Measurements from ENCODE around the gene SLC27A5. TPM values are rescaled to one million over a fixed set of nuclear protein-coding genes. Genes with fewer than 3 reads are reported as not detected.

Gene SLC27A5
- total and polyA plus RNA-seq, 2 of the 4 experiments (the other 2 are of a cell fraction) = 7.7 to 11.2 TPM

- Histone ChIP-seq H4K91ac (ENCODE audit: insufficient read depth, low read depth, low read length) (no peak overlapping the region), H4K8ac (ENCODE audit: low read depth in 2 of 2, low read length in 2 of 2) (no peak overlapping the region), H2BK5ac (ENCODE audit: low read depth, low read length, poor library complexity, severe bottlenecking) (no peak overlapping the region), H2AFZ (replicated peaks; ENCODE audit: low read length, poor library complexity) (no peak overlapping the region), H3K36me3 (ENCODE audit: control insufficient read depth, insufficient read depth, low read length) (peaks cover 18% of the 10 kb centered on the region), H4K5ac (ENCODE audit: low read depth, low read length) (no peak overlapping the region), H3K4ac (ENCODE audit: low read depth, low read length) (no peak overlapping the region), H3K4me3 (ENCODE audit: insufficient read depth, low read depth, low read length) (no peak overlapping the region), H3K4me2 (ENCODE audit: low read depth, low read length) (no peak overlapping the region), H2AK9ac (replicated peaks; ENCODE audit: low read depth, low read length, poor library complexity) (peak overlapping the region; percentile 5), H4K20me1 (ENCODE audit: insufficient read depth, low read length) (peaks cover 26% of the 10 kb centered on the region), H3K27ac (ENCODE audit: insufficient read depth, low read length) (no peak overlapping the region), H3K9me1 (ENCODE audit: insufficient read depth, low read length) (peaks cover 8% of the 10 kb centered on the region), H3K9me3 (ENCODE audit: control insufficient read depth, insufficient read depth, low read length) (no peaks in the 10 kb centered on the region), H3K23ac (ENCODE audit: low read depth, low read length) (no peak overlapping the region), H2BK20ac (ENCODE audit: low read depth, low read length) (no peak overlapping the region), H3K14ac (replicated peaks; ENCODE audit: low read depth, low read length) (no peak overlapping the region), H2AK5ac (ENCODE audit: low read depth, low read length) (no peak overlapping the region), H3K79me1 (ENCODE audit: low read depth in 1 of 2, low read length in 2 of 2) (peaks cover 4 to 63% of the 10 kb centered on the region in 2 experiments; a peak in 3 of 4 replicates), H2BK15ac (ENCODE audit: low read depth, low read length) (no peak overlapping the region), H3K9ac (ENCODE audit: low read depth, low read length) (no peak overlapping the region), H3K4me1 (ENCODE audit: control insufficient read depth, insufficient read depth, low read length) (peaks cover 6% of the 10 kb centered on the region), H2BK120ac (ENCODE audit: low read depth, low read length) (no peak overlapping the region), H3K56ac (ENCODE audit: extremely low read depth, insufficient read depth, low read length) (no peak overlapping the region), H3K27me3 (ENCODE audit: control insufficient read depth, insufficient read depth, low read length) (no peaks in the 10 kb centered on the region), H3K18ac (ENCODE audit: low read depth, low read length) (no peak overlapping the region)
- intact Hi-C loops (cut with micrococcal nuclease) (loop anchor here (5.0 kb wide), 1 partner anchor 208 kb away; the partner anchor contains the start of gene ERVK3-1), in situ Hi-C loops (cut with MboI; ENCODE audit: low sequenced_read_pairs) (no loop called here), dilution Hi-C loops (cut with HindIII; ENCODE audit: low sequenced_read_pairs, unreplicated experiment) (no loop called here)
- TF ChIP-seq FOS (IDR thresholded peaks at IDR 0.05; ENCODE audit: low read depth, low read length) (no peak), MXI1 (IDR thresholded peaks at IDR 0.05; ENCODE audit: borderline replicate concordance, low read depth, low read length) (no peak), MAZ (IDR thresholded peaks at IDR 0.05; ENCODE audit: borderline replicate concordance, low read depth, low read length) (no peak), SMC3 (IDR thresholded peaks at IDR 0.05; ENCODE audit: low read depth, low read length) (no peak), CHD1 (IDR thresholded peaks at IDR 0.05; ENCODE audit: low read depth, low read length) (no peak)
- ChIA-PET POLR2A (ENCODE audit: unreplicated experiment) (no interaction called here), CTCF (no interaction called here)
- WGBS, 2 experiments (ENCODE audit: extremely low coverage in 2 of 2, insufficient read length in 1 of 2) = no CpG with 5 or more reads among the region's 2 CpGs
- no TSS peak for BruUV-seq (replicated peaks)
- ATAC-seq (ENCODE audit: low read depth) (no peak), DNase-seq (no peak)
These were observed 3.5 kb upstream of the SLC27A5 start for GRCh38 chr19:58515259-58515658.
